T-helper 2 cell treated with Interferon-gamma antibody and Interleukin-4, amounts not matched to agents 100 ng/mL and 5 ng/mL, for 36 hours (primary cell): Measurements from ENCODE around the gene CD177. TPM values are rescaled to one million over a fixed set of nuclear protein-coding genes. Genes with fewer than 3 reads are reported as not detected.
"Not testable (repeated sequence)": the region's sequence is repeated elsewhere in the genome, so short reads cannot be mapped to it uniquely, and the experiment has no call there.

Experiments used
- intact Hi-C: fragments of 100-400 bp; cut with micrococcal nuclease; formaldehyde crosslinking; loops from one replicate; pipeline ENCODE4 v1.15.1; 2023
- total RNA-seq: library from RNA; stranded (reverse); gene quantifications from 2 replicates; pipeline ENCODE4 v1.2.3, GENCODE V29; 2022

CD177 gene
- total RNA-seq, 1 donor from 2014 or later, result not detected

GRCh38 chr19:43332058-43332922 is 21.2 kb upstream of the CD177 start:
- intact Hi-C loops, result no loop called here

GRCh38 chr19:43336508-43336907 is 17.0 kb upstream of the CD177 start:
- intact Hi-C loops, result not testable (repeated sequence)

- intact Hi-C loops, result no loop called here
Measured at GRCh38 chr19:43337737-43338136, 15.7 kb upstream of the CD177 start.

DNA sequence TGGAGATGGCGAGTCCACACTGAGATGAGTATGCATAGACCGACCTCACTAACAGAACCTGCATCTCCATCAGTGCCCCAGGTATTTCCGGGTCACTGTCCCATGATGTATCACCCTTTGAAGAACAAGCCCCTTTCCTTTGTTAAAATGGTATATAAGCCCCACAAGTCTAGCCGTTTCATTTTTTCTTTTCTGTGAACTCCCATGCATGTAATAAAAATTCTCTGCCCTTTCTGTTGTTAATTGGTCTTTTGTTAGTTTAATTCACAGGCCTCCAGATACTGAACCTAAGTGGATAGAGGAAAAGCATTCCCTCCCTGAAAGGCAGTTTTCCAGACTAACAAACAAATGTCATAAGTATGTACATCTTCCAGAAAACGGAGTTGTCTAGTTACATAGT is 15.0 kb upstream of the CD177 start:
- intact Hi-C loops, result no loop called here

GRCh38 chr19:43339243-43339930 is 14.1 kb upstream of the CD177 start:
- intact Hi-C loops, result not testable (repeated sequence)

GRCh38 chr19:43340101-43340500 is 13.4 kb upstream of the CD177 start:
- intact Hi-C loops, result not testable (repeated sequence)

GRCh38 chr19:43341098-43341497 is 12.4 kb upstream of the CD177 start:
- intact Hi-C loops, result not testable (repeated sequence)

GRCh38 chr19:43342104-43342503 is 11.4 kb upstream of the CD177 start:
- intact Hi-C loops, result not testable (repeated sequence)

- intact Hi-C loops, result not testable (repeated sequence)
Measured at GRCh38 chr19:43344347-43344925, 9.1 kb upstream of the CD177 start.

DNA sequence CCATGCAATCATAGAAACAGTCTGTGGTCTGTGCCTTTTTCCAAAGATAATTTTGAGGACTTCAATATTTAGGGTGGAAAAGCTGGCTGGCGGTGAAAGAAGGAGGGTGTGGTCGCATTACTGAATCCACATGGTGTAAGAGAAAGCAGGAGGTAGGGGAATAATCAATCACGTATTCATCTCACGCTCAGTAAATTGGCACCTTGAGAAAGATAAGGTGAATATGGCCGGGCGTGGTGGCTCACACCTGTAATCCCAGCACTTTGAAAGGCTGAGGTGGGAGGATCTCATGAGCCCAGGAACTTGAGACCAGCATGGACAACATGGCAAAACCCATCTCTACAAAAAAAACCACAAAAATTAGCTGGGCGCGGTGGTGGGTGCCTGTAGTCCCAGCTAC is 3.7 kb upstream of the CD177 start:
- intact Hi-C loops, result not testable (repeated sequence)

- intact Hi-C loops, result no loop called here
Measured at GRCh38 chr19:43351998-43352746, 1.3 kb upstream of the CD177 start.

DNA sequence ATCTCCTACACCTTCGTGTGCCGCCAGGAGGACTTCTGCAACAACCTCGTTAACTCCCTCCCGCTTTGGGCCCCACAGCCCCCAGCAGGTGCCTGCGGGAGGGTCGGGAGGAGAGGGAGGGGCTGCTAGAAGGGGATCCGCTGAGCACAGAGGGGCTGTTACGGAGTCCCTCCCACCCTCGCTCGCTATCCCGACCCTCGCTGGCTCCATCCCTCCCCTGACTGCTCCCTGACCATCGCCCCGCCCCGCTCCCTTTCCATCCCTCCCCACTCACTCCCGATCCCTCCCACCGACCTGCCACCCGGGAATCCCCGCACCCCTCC is 780 bp downstream of the CD177 start:
- intact Hi-C loops, result no loop called here

DNA sequence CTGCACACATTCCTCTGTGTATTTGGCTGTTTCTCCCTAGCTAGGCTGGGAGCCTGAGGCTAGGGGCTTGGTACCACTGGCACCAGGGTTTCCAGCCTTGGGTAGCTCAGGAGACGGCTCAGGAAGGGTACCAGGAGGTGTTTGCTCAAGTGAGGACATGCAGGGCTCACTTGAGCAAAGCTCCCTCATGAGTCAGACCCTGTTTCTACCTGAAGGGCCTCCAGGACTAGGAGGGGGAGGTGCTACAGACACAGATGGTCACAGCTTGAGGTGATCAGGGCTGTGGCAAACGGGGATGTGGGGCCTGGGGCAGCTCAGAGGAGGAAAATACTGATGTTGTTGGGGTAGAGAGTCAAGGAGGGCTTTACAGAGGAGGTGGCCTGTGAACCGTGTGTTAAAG is 3.3 kb downstream of the CD177 start:
- intact Hi-C loops, result not testable (repeated sequence)

DNA sequence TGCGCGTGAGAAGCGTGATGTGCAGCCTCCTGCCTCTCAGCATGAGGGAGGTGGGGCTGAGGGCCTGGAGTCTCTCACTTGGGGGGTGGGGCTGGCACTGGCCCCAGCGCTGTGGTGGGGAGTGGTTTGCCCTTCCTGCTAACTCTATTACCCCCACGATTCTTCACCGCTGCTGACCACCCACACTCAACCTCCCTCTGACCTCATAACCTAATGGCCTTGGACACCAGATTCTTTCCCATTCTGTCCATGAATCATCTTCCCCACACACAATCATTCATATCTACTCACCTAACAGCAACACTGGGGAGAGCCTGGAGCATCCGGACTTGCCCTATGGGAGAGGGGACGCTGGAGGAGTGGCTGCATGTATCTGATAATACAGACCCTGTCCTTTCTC is 8.7 kb downstream of the CD177 start:
- intact Hi-C loops, result no loop called here

DNA sequence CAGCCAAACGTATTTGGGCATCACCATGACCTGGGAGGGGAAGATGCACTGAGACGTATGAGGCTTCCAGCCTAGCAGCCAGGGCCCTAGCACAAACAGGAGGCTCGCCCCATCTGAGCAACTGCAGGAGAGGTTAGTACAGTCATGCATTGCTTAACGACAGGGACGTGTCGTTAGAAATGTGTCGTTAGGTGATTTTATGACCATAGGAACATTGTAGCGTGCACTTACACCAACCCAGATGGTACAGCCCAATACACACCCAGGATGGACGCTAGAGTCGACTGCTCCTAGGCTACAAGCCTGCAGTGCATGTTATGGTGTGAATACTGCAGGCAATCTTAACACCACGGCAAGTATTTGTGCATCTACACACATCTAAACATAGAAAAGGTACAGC is 9.3 kb downstream of the CD177 start:
- intact Hi-C loops, result no loop called here

- intact Hi-C loops, result not testable (repeated sequence)
Measured at GRCh38 chr19:43365677-43366076, 12.2 kb downstream of the CD177 start.

GRCh38 chr19:43367822-43368221 is 14.3 kb downstream of the CD177 start:
- intact Hi-C loops, result no loop called here

DNA sequence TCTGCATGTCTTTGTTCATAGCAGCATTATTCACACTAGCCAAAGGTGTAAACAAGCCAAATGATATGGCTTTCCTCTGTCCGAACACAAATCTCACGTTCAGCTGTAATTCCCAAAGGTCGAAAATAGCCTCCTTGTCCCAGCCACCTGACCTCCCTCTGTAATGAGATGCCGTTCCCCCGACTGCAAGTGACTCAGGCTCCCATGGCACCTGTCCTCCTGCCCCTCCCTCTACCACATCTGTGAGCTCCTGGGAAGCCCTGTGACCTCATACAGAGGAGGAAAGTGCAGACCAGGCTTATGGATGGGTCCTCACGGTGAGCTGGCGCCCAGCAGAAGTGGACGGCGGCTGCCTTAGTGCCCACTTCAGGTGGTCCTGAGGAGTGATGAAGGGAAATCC is 15.4 kb downstream of the CD177 start:
- intact Hi-C loops, result not testable (repeated sequence)

DNA sequence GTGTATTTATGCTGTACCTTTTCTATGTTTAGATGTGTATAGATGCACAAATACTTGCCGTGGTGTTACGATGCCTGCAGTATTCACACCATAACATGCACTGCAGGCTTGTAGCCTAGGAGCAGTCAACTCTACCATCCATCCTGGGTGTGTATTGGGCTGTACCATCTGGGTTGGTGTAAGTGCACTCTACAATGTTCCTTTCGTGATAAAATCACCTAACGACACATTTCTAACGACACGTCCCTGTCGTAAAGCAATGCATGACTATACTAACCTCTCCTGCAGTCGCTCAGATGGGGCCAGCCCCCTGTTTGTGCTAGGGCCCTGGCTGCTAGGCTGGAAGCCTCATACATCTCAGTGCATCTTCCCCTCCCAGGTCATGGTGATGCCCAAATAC is 18.4 kb downstream of the CD177 start:
- intact Hi-C loops, result no loop called here

- intact Hi-C loops, result no loop called here
Measured at GRCh38 chr19:43372462-43372861, 19.0 kb downstream of the CD177 start.

DNA sequence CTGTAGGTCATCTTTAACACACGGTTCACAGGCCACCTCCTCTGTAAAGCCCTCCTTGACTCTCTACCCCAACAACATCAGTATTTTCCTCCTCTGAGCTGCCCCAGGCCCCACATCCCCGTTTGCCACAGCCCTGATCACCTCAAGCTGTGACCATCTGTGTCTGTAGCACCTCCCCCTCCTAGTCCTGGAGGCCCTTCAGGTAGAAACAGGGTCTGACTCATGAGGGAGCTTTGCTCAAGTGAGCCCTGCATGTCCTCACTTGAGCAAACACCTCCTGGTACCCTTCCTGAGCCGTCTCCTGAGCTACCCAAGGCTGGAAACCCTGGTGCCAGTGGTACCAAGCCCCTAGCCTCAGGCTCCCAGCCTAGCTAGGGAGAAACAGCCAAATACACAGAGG is 24.1 kb downstream of the CD177 start:
- intact Hi-C loops, result not testable (repeated sequence)

DNA sequence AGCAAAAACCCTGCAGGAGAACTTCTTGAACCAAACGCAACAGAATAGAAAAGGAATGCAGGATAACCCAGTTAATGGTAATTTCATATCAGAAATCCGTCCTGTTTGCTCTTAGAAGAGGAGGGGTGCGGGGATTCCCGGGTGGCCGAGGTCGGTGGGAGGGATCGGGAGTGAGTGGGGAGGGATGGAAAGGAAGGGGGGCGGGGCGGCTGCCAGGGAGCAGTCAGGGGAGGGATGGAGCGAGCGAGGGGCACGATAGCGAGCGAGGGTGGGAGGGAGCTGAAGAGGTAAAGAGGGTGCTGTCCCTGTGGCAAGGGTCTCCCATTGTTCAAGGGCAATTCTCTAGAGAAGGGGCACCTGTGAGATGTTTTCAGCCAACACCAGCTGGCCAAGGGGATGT is 26.5 kb downstream of the CD177 start:
- intact Hi-C loops, result no loop called here
